GM12873 (cell line): ENCODE results near the gene WDR4.

ENCODE experiments used
- CTCF ChIP-seq: IDR thresholded peaks from 2 replicates; pipeline ENCODE4 v1.5.1; 2012; ENCODE audit warnings: low read depth, mild to moderate bottlenecking, moderate library complexity, low read length, control low read depth; ENCODE audit not compliant: insufficient read depth; ENCODE audit errors: missing control alignments

The WDR4 gene

GRCh38 chr21:42799516-42799915 is 79.8 kb downstream of the WDR4 start:
- no peak for TF ChIP-seq CTCF
